Calu3 (cell line): ENCODE measurements around the gene RAB29. TPM values are rescaled to one million over a fixed set of nuclear protein-coding genes. Genes with fewer than 3 reads are reported as not detected.

Experiments used
- BruUV-seq: library from RNA; stranded (reverse); fragments of 400-500 nt; replicated peaks from 2 replicates; lab custom pipeline; 2021; lab: Mats Ljungman, UMichigan
- CTCF ChIA-PET: fragments of 300-600 bp; sonication (Branson Sonifier 250); formaldehyde crosslinking; loops from one replicate; lab custom pipeline; 2022; ENCODE audit warnings: antibody characterized with exemption; lab: Charles Lee
- DNase-seq: peaks from one replicate; pipeline ENCODE4 v3.0.0; 2022
- H3K27ac Mint-ChIP-seq: one replicate; pipeline ENCODE4 v1.8.0; 2022; ENCODE audit warnings: mixed read lengths; ENCODE audit not compliant: unreplicated experiment
- H3K27me3 Mint-ChIP-seq: one replicate; pipeline ENCODE4 v1.8.0; 2022; ENCODE audit warnings: mixed read lengths; ENCODE audit not compliant: unreplicated experiment
- H3K36me3 Mint-ChIP-seq: one replicate; pipeline ENCODE4 v1.8.0; 2022; ENCODE audit warnings: mild to moderate bottlenecking, moderate library complexity, mixed read lengths; ENCODE audit not compliant: insufficient read depth, unreplicated experiment
- H3K4me1 Mint-ChIP-seq: one replicate; pipeline ENCODE4 v1.8.0; 2022; ENCODE audit warnings: mild to moderate bottlenecking, low read depth, mixed read lengths; ENCODE audit not compliant: unreplicated experiment
- H3K4me3 Mint-ChIP-seq: one replicate; pipeline ENCODE4 v1.8.0; 2022; ENCODE audit warnings: mild to moderate bottlenecking, low read depth, moderate library complexity, mixed read lengths; ENCODE audit not compliant: unreplicated experiment
- H3K9me3 Mint-ChIP-seq: one replicate; pipeline ENCODE4 v1.8.0; 2022; ENCODE audit warnings: low read depth, mixed read lengths; ENCODE audit not compliant: unreplicated experiment
- CTCF ChIP-seq: fragments of 200-600 bp; IDR thresholded peaks from one replicate; pipeline ENCODE4 v1.8.0; 2022; ENCODE audit warnings: antibody characterized with exemption; ENCODE audit not compliant: unreplicated experiment
- intact Hi-C: fragments of 100-400 bp; cut with micrococcal nuclease; formaldehyde crosslinking; loops from one replicate; pipeline ENCODE4 v1.10.0; 2022; ENCODE audit not compliant: unreplicated experiment
- total RNA-seq: library from RNA; stranded (reverse); gene quantifications from 2 replicates; pipeline ENCODE4 v1.2.3, GENCODE V29; 2022

RAB29 gene
- total RNA-seq, 1 experiment from 2014 or later = 27.1 TPM

DNA sequence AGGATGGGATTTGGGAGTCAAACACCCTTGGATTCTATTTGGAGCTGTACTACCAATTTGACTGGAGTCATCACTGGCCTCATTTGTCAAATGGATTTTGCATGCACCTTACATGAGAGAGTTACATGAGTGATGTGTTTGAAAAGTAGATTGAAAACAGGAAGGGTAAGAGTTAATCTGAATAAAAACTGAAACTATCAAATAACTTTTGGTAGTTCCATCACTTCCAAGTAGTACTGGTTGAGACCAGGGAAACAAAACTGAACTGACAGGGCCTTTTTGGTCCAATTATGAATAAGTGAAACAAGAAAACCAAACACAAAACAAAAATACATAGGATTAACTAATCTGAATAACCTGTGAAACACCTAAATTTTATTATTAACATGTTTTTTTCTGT lies 55.5 kb downstream of the RAB29 start:
- Mint-ChIP-seq H3K27ac (no peak overlapping the region), H3K36me3 (peaks cover 92% of the 10 kb centered on the region), H3K27me3 (no peaks in the 10 kb centered on the region), H3K4me1 (peaks cover 27% of the 10 kb centered on the region), H3K4me3 (no peak overlapping the region), H3K9me3 (no peaks in the 10 kb centered on the region)
- CTCF ChIA-PET = no interaction called here
- intact Hi-C loops = no loop called here
- no peak for TF ChIP-seq CTCF
- no peak for DNase-seq
- no TSS peak for BruUV-seq

DNA sequence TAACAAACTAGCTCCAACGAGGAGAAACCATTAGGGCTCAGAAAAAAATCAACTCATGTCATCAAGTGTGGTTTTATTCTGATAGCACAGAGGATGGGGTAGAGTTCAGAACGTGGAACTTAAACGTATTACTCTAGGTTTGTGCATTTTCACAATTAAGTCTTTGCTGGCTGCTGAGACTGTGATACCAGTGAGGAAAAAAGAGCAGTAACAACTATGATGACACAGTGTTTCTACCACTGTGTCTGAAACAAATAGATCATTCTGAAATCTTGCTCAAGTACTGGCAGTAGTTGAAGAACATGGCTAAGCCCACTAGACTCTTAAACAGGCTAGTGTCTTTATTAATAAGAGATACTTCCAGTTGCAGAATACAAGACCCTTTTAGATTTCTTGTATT lies 56.3 kb downstream of the RAB29 start:
- no TSS peak for BruUV-seq
- peaks cover 86% of the 10 kb centered on the region for H3K36me3 Mint-ChIP-seq
- no peak overlapping the region for H3K4me3 Mint-ChIP-seq
- DNase-seq = no peak
- no peak overlapping the region for H3K27ac Mint-ChIP-seq
- intact Hi-C loops = no loop called here
- peaks cover 27% of the 10 kb centered on the region for H3K4me1 Mint-ChIP-seq
- CTCF ChIA-PET = no interaction called here
- H3K27me3 Mint-ChIP-seq = no peaks in the 10 kb centered on the region
- TF ChIP-seq CTCF = no peak
- H3K9me3 Mint-ChIP-seq = no peaks in the 10 kb centered on the region

Other genes with a start within 250 kb of the RAB29 start
- 110 and 122 TPM in 2 replicates for gene ELK4, start 143.5 kb downstream of the RAB29 start, total RNA-seq
- 27.5 and 29.1 TPM in 2 replicates for gene SLC45A3, start 95.0 kb downstream of the RAB29 start, total RNA-seq
- gene NUCKS1, start 25.3 kb downstream of the RAB29 start, total RNA-seq = 242 and 276 TPM in 2 replicates
- gene SLC41A1, start 37.7 kb upstream of the RAB29 start, total RNA-seq = 27.8 and 31.9 TPM in 2 replicates
- 0.26 and 0.32 TPM in 2 replicates for gene PM20D1, start 74.7 kb upstream of the RAB29 start, total RNA-seq
- 4.2 and 7.6 TPM in 2 replicates for gene SLC26A9, start 168.0 kb upstream of the RAB29 start, total RNA-seq
- 1.1 and 1.3 TPM in 2 replicates for gene RAB7B, start 227.9 kb upstream of the RAB29 start, total RNA-seq
- 425 and 457 TPM in 2 replicates for gene CTSE, start 248.4 kb upstream of the RAB29 start, total RNA-seq